WTC11 (cell line): ENCODE results near the gene CRK.

Experiments
- CREB1 ChIP-seq: sonication (generic); formaldehyde crosslinking; IDR thresholded peaks from 2 replicates; pipeline ENCODE4 v1.8.0; 2023; ENCODE audit warnings: mild to moderate bottlenecking, missing genetic modification reagents
- CTCF ChIP-seq: fragments of 200-600 bp; IDR thresholded peaks from 2 replicates; pipeline ENCODE4 v1.8.0; 2022; ENCODE audit warnings: antibody characterized with exemption
- ETV6 ChIP-seq: sonication (generic); formaldehyde crosslinking; IDR thresholded peaks from 2 replicates; pipeline ENCODE4 v1.8.1; 2022; ENCODE audit warnings: mild to moderate bottlenecking, missing genetic modification reagents
- FOXJ3 ChIP-seq: sonication (generic); formaldehyde crosslinking; IDR thresholded peaks from 2 replicates; pipeline ENCODE4 v1.9.0; 2021; ENCODE audit warnings: missing genetic modification reagents, mild to moderate bottlenecking, borderline replicate concordance
- MAX ChIP-seq: sonication (generic); formaldehyde crosslinking; IDR thresholded peaks from 2 replicates; pipeline ENCODE4 v1.8.0; 2022; ENCODE audit warnings: mild to moderate bottlenecking, missing genetic modification reagents
- PRRX2 ChIP-seq: fragments of 250-450 bp; sonication (Bioruptor Pico); IDR thresholded peaks from 2 replicates; pipeline ENCODE4 v1.8.0; 2021; ENCODE audit warnings: mild to moderate bottlenecking
- RORB ChIP-seq: fragments of 250-450 bp; sonication (Bioruptor Pico); IDR thresholded peaks from 2 replicates; pipeline ENCODE4 v1.9.0; 2021; ENCODE audit warnings: mild to moderate bottlenecking
- SMAD3 ChIP-seq: sonication (generic); formaldehyde crosslinking; IDR thresholded peaks from 2 replicates; pipeline ENCODE4 v1.8.0; 2022; ENCODE audit warnings: missing genetic modification reagents, mild to moderate bottlenecking, borderline replicate concordance
- ZNF138 ChIP-seq: sonication (generic); formaldehyde crosslinking; conservative IDR thresholded peaks from 2 replicates; pipeline ENCODE4 v1.8.1; 2022; ENCODE audit warnings: mild to moderate bottlenecking, moderate library complexity, missing genetic modification reagents

DNA sequence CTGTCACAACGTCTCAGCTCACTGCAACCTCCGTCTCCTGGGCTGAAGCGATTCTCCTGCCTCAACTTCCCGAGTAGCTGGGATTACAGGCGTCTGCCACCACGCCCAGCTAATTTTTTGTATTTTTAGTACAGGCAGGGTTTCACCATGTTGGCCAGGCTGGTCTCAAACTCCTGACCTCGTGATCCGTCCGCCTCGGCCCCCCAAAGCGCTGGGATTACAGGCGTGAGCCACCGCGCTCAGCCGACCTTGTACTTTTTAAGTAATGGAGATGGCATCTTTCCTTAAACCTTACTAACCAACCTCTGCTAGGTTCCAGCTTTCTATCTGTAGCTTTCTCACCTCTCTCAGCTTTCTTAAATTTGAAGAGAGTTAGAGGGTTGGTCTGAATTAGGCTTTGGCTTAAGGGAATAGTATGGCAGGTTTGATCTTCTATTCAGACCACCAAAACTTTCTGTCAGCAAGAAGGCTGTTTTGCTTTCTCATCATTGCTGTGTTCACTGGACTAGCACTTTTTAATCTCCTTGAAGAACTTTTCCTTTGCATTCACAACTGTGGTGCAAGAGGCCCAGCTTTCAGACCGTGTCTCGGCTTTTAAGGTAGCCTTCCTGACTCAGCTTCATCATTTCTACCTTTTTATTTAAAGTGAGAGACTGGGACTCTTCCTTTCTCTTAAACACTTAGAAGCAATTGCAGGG, 84.0 kb downstream of the CRK start:
- TF ChIP-seq CTCF (no peak), PRRX2 (CRISPR knock-in tag) (no peak), FOXJ3 (CRISPR knock-in tag) (no peak), SMAD3 (CRISPR knock-in tag) (no peak), ZNF138 (CRISPR knock-in tag) (no peak), ETV6 (CRISPR knock-in tag) (no peak), RORB (CRISPR knock-in tag) (no peak), MAX (CRISPR knock-in tag) (no peak), CREB1 (CRISPR knock-in tag) (no peak)
